Lower leg skin (tissue), 4 donors: ENCODE results near the gene LRFN2. TPM values are rescaled to one million over a fixed set of nuclear protein-coding genes. Genes with fewer than 3 reads are reported as not detected.

Source experiments
- DNase-seq, 2 donors: peaks; one replicate each; pipeline ENCODE4 v3.0.0-alpha.2; 2019; ENCODE audit warnings: low spot score in 2 of 2
- H3K4me3 ChIP-seq: fragments of 200-600 bp; sonication (generic); 2 replicates; pipeline ENCODE4 v1.5.1; 2017; ENCODE audit warnings: mild to moderate bottlenecking, low read depth; ENCODE audit not compliant: poor library complexity, severe bottlenecking
- CTCF ChIP-seq, 3 donors: fragments of 450-650 bp; IDR thresholded peaks; one replicate each; pipeline ENCODE4 v1.5.1; 2016; ENCODE audit warnings: antibody characterized with exemption in 3 of 3, mild to moderate bottlenecking in 3 of 3, moderate library complexity in 2 of 3
- POLR2A ChIP-seq, 2 donors: fragments of 450-650 bp; IDR thresholded peaks; one replicate each; pipeline ENCODE4 v1.6.1; 2016 to 2017; ENCODE audit warnings: antibody characterized with exemption in 2 of 2, mild to moderate bottlenecking in 1 of 2, moderate library complexity in 1 of 2
- WGBS, 2 donors: methylation state at CpG; one replicate each; pipeline ENCODE4 v1.1.5; 2018; 5-methylcytosine and 5-hydroxymethylcytosine counted together
- intact Hi-C: fragments of 100-400 bp; cut with DNase I; formaldehyde crosslinking; loops from one replicate; pipeline ENCODE4 v1.15.0; 2023; ENCODE audit warnings: low total_unique reads
- total RNA-seq, 4 donors: library from RNA; depleted of rRNA; stranded (reverse); fragments of >200 nt; gene quantifications; one replicate each; pipeline ENCODE4 v1.1.0, GENCODE V29; 2016

LRFN2 gene
- total RNA-seq, 4 donors from 2014 or later = 0.10 TPM; not detected in 3

GRCh38 chr6:40409716-40410397 lies 177.3 kb downstream of the LRFN2 start:
- intact Hi-C loops = no loop called here
- no peak for TF ChIP-seq POLR2A (IDR thresholded peaks at IDR 0.05)
- no peak for TF ChIP-seq CTCF (IDR thresholded peaks at IDR 0.05)
- H3K4me3 ChIP-seq = no peak overlapping the region
- DNase-seq = no peak
- 57 to 59% methylated on average over 9 of the region's 9 CpGs for WGBS, 2 donors

- WGBS, 2 donors = 75 to 84% methylated on average over 4 of the region's 4 CpGs
- no peak for TF ChIP-seq POLR2A (IDR thresholded peaks at IDR 0.05)
- no peak for TF ChIP-seq CTCF (IDR thresholded peaks at IDR 0.05)
- DNase-seq = no peak
- intact Hi-C loops = no loop called here
- H3K4me3 ChIP-seq = no peak overlapping the region
Measured at GRCh38 chr6:40408786-40409542, 178.2 kb downstream of the LRFN2 start.

- intact Hi-C loops = no loop called here
Measured at GRCh38 chr6:40407239-40407638, 179.9 kb downstream of the LRFN2 start.

GRCh38 chr6:40406175-40406574 lies 181.0 kb downstream of the LRFN2 start:
- no peak for DNase-seq
- intact Hi-C loops = no loop called here
- WGBS, 2 donors = 97 to 98% methylated on average over 7 of the region's 7 CpGs
- H3K4me3 ChIP-seq = no peak overlapping the region
- TF ChIP-seq CTCF (IDR thresholded peaks at IDR 0.05) (no peak), POLR2A (IDR thresholded peaks at IDR 0.05) (no peak)

More at GRCh38 chr6:40407239-40407638, 179.9 kb downstream of the LRFN2 start:
- no peak overlapping the region for H3K4me3 ChIP-seq
- TF ChIP-seq POLR2A (IDR thresholded peaks at IDR 0.05) = no peak
- WGBS, 2 donors = 69 to 82% methylated on average over 2 of the region's 2 CpGs
- no peak for DNase-seq

- TF ChIP-seq POLR2A (IDR thresholded peaks at IDR 0.05) = no peak
- no peak for TF ChIP-seq CTCF (IDR thresholded peaks at IDR 0.05)
- no peak overlapping the region for H3K4me3 ChIP-seq
- intact Hi-C loops = no loop called here
- DNase-seq = no peak
Measured at GRCh38 chr6:40400738-40401137, 186.4 kb downstream of the LRFN2 start.

- no peak for DNase-seq
- 84% methylated on average over 4 of the region's 4 CpGs for WGBS, 2 donors
- TF ChIP-seq POLR2A (IDR thresholded peaks at IDR 0.05) (no peak), CTCF (IDR thresholded peaks at IDR 0.05) (no peak)
- no peak overlapping the region for H3K4me3 ChIP-seq
- intact Hi-C loops = no loop called here
Measured at GRCh38 chr6:40399888-40400457, 187.2 kb downstream of the LRFN2 start.
